ENCODE results near the gene MAMSTR.

Gene MAMSTR

DNA sequence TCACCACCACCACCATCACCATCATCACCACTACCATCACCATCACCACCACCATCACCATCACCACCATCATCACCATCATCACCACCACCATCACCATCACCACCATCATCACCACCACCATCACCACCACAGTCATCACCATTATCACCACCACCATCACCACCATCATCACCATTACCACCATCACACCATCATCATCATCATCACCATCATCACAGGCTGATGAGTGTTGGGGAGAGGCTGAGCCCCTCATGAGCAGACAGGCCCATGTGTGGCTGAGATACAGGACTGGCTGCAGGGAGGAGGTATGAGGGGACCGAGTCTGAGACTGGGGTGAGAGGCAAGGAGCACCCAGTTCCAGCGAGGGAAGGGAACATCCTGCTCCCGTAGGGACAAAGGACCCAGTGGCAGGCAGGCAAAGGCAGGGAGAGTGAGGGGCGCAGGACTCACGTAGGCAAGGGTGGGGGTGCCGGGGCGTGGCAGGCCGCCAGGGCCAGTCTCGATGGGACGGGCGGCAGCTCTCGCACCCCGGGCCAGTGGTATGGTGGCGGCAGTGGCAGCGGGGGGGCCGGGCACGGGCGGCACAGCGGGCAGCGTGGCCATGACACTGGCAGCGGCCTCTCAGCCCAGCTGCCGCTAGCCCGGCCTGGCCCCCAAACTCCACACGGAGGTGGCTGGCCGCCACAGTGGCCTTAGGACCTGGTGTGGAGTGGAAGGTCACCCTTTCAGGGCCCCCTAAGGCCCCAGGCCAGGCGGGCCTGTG lies 49.4 kb downstream of the MAMSTR start:
- Histone ChIP-seq H3K36me3 (ENCODE audit: insufficient read depth, low read length) (no peaks in the 10 kb centered on the region), H2AFZ (ENCODE audit: low read depth, low read length) (no peak overlapping the region), H3K4me3 (ENCODE audit: low read length) (no peak overlapping the region), H3K27me3 (ENCODE audit: insufficient read depth, low read length) (no peaks in the 10 kb centered on the region), H3K4me1 (ENCODE audit: insufficient read depth, low read length) (peaks cover 10% of the 10 kb centered on the region), H3K9me3 (ENCODE audit: low read length) (no peaks in the 10 kb centered on the region)

GRCh38 chr19:48668761-48669160 lies 50.8 kb downstream of the MAMSTR start:
- Histone ChIP-seq H2AFZ (ENCODE audit: low read depth, low read length) (no peak overlapping the region), H3K27me3 (ENCODE audit: insufficient read depth, low read length) (no peaks in the 10 kb centered on the region), H3K4me3 (ENCODE audit: low read length) (no peak overlapping the region), H3K4me1 (ENCODE audit: insufficient read depth, low read length) (peaks cover 8% of the 10 kb centered on the region), H3K9me3 (ENCODE audit: low read length) (no peaks in the 10 kb centered on the region), H3K36me3 (ENCODE audit: insufficient read depth, low read length) (no peaks in the 10 kb centered on the region)

GRCh38 chr19:48668332-48668731 lies 51.2 kb downstream of the MAMSTR start:
- no peaks in the 10 kb centered on the region for H3K9me3 ChIP-seq (ENCODE audit: low read length)

GRCh38 chr19:48665786-48666185 lies 53.7 kb downstream of the MAMSTR start:
- Histone ChIP-seq H3K27me3 (ENCODE audit: insufficient read depth, low read length) (no peaks in the 10 kb centered on the region), H3K36me3 (ENCODE audit: insufficient read depth, low read length) (no peaks in the 10 kb centered on the region), H3K4me1 (ENCODE audit: insufficient read depth, low read length) (no peaks in the 10 kb centered on the region), H3K9me3 (ENCODE audit: low read length) (no peaks in the 10 kb centered on the region), H2AFZ (ENCODE audit: low read depth, low read length) (no peak overlapping the region), H3K4me3 (ENCODE audit: low read length) (no peak overlapping the region)

More at GRCh38 chr19:48668332-48668731, 51.2 kb downstream of the MAMSTR start:
- Histone ChIP-seq H3K27me3 (ENCODE audit: insufficient read depth, low read length) (no peaks in the 10 kb centered on the region), H3K4me3 (ENCODE audit: low read length) (no peak overlapping the region), H3K36me3 (ENCODE audit: insufficient read depth, low read length) (no peaks in the 10 kb centered on the region), H2AFZ (ENCODE audit: low read depth, low read length) (no peak overlapping the region), H3K4me1 (ENCODE audit: insufficient read depth, low read length) (peaks cover 4% of the 10 kb centered on the region)

- no peaks in the 10 kb centered on the region for H3K27me3 ChIP-seq (ENCODE audit: insufficient read depth, low read length)
Measured at GRCh38 chr19:48664476-48664875, 55.0 kb downstream of the MAMSTR start.

DNA sequence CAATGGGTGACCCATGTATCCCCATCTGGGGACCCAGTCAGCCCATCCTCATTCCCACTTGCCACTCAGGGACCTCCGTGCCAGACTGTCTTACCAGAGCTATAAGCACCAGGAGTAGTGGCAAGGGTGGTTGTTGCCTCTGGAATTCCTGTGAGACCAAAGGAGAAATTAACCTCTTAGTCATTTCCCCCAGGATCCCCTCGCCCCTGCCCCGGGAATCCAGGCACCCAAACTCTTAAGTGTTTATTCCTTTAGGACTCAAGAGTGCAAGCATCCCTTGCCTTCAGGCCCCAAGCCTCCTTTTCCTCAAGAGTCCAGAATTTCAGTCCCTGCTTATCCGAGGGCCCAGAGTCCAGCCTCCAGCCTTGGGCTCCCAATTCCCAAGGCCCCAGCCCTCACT lies 55.9 kb downstream of the MAMSTR start:
- no peaks in the 10 kb centered on the region for H3K36me3 ChIP-seq (ENCODE audit: insufficient read depth, low read length)
- H3K4me3 ChIP-seq (ENCODE audit: low read length): no peak overlapping the region
- H3K9me3 ChIP-seq (ENCODE audit: low read length): no peaks in the 10 kb centered on the region
- H2AFZ ChIP-seq (ENCODE audit: low read depth, low read length): no peak overlapping the region
- no peaks in the 10 kb centered on the region for H3K27me3 ChIP-seq (ENCODE audit: insufficient read depth, low read length)
- no peaks in the 10 kb centered on the region for H3K4me1 ChIP-seq (ENCODE audit: insufficient read depth, low read length)

More at GRCh38 chr19:48664476-48664875, 55.0 kb downstream of the MAMSTR start:
- Histone ChIP-seq H3K4me3 (ENCODE audit: low read length) (no peak overlapping the region), H3K4me1 (ENCODE audit: insufficient read depth, low read length) (no peaks in the 10 kb centered on the region), H3K36me3 (ENCODE audit: insufficient read depth, low read length) (no peaks in the 10 kb centered on the region), H3K9me3 (ENCODE audit: low read length) (no peaks in the 10 kb centered on the region), H2AFZ (ENCODE audit: low read depth, low read length) (no peak overlapping the region)
